NCI-H146 (cell line): Measurements from ENCODE around the gene HMOX2.

Experiments used
- DNase-seq: peaks from one replicate; lab custom pipeline; 2025; lab: John Stamatoyannopoulos, UW

Gene HMOX2

DNA sequence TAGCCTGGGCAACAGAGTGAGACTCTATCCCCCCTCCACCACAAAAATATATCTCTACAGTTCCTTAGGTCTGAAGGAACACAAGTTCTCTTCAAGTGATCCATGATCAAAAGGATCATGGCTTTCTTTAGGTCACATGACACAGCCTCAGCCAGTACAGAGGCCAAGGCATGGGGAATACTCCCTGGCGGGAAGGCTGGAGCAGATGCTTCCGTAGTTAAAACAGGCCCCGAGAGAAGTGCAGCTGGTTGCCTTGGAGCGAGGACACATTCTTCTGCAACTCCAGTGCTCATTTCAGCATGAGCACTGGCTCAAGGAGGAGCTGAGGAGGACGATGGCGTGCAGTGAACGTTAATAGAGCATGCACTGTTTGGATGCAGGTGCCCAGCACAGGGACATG lies 48.9 kb downstream of the HMOX2 start:
- no peak for DNase-seq

DNA sequence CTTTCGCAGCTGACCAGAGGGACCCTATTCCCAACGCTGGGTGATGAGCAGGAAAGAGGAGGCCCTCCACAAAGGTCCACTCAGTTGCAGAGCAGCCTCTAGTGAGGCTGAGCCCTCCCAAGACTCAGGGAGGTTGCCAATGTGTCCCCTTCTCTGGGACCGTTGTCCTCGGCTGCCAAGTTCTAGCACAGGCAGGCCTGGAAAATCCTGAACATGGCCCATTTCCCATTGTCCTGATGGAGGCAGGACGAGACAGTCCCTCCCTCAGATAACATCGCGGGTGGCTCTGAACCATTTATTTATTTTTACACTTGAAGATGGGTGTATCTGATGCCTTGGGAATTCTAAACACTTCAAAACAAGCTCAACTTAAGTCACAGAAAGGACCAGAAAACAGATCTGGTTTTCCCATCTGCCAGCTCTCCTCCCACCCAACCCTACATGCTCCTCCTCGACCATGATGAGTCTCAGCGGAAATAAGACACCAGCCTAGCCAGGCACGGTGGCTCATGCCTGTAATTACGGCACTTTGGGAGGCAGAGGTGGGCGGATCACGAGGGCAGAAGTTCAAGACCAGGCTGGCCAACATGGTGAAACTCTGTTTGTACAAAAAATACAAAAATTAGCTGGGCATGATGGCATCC lies 49.6 kb downstream of the HMOX2 start:
- no peak for DNase-seq

DNA sequence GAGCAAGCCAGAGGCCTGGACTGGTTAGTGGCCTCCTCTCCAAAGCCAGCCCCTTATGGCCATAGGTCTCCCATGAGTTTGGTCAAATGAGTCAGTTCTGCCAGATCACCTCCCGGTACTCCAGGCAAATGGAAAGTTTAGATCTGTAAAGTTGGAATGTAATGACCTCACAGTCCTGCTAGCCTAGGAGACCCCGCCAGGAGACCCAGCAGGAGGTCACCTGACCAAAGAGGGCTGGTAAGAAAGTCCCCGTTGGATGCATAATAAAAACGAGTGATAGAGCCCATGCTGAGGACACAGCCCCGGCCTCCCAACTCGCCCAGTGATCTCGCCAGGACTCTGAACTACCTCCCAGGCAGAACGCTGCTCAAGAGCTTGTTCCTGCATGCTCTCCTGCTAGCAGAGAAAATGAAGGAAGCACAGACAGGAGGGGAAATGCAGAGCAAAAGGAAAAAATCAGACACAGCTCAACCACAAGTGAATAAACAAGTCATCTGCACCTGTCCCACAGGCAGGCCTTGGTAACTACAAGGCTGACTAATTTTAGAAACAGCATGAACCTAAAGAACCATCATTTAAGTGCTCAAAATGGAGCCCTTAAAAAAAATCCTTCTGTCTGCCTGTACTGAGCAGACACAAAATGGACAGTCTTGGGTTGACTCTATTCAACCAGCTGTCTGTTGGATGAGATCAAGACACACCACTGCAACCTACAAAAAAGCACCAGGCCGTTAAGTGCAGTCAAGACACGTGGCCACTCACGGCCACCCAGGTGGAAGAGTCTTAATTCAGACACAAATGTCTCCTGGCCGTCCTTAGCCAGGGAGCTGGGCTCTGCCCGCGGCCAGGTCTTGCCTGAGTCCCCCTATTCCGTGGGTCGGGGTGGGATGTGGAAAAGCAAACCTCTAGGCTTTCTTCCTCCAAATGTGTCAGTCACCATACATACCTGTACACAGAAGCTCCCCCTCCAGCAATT lies 53.2 kb downstream of the HMOX2 start:
- DNase-seq: peak; percentile 67

DNA sequence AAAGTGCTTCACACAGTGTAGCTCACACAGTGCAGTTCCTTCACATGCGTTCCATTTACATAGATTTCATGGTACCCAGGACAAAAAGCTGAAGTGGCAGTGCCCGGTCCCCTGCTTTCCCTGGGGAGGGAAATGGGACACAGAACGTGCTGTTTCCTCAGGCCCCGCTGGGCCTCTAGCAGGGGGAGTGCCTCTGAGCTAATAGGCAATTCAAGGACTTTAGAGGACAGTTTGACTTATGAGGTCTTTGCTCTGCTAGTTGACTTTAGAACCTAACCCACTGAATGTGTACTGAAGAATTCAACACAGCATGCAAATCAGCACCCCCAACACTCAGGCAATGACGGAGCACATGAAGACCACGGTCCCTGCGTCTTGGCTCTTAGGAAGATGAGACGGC lies 55.6 kb downstream of the HMOX2 start:
- DNase-seq: no peak

DNA sequence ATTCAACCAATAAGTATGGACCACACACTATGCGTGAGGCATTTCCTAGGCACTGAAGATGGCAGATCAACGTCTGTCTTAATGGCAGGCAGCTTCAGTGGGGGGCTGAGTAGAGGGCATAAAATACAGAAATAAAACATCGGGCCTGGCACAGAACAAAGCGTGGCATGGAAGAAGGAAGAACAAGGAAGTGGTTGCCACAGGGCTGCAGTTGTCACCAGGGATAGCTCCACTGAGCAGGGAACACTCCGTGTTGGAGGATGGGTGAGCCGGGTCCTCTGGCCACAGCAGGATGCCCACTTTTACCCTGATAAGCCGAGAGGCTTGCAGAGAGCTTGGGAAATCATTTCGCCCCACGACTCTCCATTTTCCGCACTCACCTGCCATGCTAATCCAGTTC lies 56.0 kb downstream of the HMOX2 start:
- no peak for DNase-seq

DNA sequence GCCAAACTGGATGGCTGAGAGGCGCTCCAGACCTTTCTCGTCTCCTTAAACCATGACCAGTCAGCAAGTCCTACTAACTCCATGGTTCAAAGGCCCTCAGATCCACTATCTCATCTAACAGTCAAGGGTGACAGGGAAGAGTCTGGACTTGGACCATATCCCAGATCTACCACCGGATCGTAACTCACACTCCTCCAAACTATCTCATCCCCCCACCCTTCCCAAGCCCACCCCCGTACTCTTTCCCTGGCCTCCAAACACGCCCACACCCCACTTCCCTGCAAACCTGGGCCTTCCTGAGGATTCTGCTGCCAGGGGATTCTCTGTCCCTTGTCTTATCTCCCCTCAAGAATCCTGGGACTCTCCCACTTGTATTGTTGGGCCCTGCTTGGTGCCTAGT lies 57.3 kb downstream of the HMOX2 start:
- DNase-seq: no peak

DNA sequence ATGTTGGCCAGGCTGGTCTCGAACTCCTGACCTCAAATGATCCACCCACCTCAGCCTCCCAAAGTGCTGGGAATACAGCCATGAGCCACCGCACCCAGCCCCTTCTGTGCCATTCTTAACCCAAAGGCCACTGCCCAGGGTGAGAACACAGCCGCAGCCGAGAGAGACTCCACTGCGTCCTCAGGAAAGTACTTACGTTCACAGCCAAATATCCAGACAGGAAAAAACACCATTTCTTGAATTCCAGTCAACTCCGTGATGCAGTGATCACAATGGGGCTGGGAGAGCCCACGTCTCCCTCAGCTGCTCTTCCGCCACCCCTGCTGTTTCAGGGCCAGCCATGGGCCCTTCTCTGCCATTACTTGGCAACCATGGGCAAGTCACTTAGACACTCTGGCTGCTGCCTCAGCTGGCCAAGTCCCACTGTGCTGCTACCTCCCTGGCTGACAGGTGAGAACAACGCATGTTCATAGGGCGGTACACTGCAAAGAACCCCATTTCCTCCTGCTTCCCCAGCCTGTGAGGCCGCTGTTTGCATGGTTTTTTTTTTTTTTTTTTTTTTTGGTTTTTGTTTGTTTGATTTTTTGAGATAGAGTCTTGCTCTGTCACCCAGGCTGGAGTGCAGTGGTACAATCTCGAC lies 58.1 kb downstream of the HMOX2 start:
- no peak for DNase-seq

DNA sequence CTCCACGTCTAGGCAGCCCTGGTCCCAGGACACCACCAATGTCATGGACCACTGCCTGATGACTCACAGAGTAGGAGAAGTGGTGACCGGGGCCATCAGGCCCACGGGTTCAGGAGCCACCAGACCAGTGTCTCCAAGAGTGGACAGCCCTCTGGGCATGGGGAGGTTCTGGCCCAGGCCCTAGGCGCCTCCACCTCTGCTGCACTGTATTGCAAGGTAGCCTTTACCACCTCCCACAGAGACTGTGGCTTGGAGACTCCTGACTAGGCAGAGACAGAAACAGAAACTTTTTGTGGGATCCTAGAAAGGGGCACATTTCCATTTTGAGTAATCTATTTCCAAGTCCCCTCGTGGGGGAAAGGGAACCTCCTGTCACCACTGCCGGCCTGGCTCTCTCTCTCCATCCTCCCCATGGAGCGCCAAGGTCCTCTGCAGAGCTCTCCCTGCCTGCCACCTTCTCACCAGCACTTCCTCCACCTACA lies 59.5 kb downstream of the HMOX2 start:
- DNase-seq: no peak

DNA sequence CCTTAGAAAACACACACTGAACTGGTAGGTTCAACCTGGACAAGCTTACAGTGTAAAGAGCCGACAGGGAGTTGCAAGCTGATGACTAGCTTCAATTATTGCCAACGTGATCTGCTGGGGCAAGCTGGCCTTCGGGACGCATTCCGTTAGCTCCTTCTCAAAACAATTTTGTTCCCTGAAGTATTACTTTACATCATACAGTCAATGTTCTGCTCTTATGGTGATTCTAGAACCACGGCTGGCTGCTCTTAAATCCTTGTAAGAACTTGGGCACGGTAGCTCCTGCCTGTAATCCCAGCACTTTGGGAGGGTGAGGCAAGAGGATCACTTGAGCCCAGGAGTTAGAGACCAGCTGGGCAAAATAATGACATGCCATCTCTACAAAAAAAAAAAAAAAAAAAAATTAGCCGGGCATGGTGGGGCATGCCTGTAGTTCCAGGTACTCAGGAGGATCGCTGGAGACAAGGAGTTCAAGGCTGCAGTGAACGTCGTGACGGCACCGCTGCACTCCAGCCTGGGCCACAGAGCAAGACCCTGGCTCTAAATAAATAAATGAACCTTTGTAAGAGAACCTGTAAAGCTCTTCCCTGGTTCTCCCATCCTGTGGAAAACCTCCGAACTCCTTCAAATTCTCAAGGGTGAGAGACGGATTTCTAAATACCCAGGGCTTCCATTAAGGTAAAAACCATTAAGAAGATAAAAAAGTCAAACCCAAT lies 60.4 kb downstream of the HMOX2 start:
- DNase-seq: no peak

DNA sequence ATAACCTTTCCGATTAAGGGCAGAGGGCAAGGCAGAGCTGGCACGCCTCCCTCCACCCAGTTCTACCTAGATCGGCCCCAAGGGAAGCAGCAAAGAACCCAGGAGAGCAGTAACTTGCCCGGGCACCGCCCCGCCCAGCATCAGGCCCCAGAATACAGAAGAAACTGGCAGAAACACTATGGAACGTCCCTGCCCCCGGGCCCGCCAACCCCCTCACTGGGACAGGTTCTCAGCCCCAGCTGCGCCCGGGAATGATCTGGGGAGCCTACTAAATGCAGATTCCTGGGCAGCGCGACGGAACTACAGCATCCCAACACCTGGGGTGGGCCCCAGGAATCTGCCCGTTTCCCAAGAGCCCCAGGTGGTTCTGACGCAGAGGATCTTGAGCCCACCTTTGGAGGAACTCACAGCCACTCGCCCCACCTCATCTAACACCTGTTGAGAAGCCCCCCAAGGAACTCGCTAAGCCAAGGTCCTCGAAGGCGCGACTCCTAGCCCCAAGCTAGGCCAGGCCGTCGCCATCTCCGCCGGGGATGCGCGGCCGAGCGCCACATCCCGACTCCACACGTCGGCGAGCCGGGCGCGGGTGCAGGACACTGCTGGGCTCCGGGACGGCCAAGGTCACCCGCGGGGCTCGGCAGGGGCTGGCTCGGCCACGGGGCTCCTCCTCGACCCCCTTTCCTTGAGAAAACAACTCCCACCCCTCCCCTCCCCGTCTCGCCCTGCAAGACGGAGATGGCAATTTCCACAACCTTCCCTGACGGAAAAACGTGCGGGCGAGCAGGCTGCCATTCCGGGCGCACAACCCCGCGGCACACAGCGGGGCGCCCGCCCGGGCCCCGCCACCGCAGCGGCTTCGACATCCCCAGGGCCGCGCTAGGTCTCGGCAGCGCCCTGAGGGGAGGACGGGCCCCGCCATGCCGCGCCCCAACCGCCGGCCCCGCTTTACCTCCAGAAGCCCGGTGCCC lies 61.5 kb downstream of the HMOX2 start:
- peak; percentile 51 for DNase-seq

DNA sequence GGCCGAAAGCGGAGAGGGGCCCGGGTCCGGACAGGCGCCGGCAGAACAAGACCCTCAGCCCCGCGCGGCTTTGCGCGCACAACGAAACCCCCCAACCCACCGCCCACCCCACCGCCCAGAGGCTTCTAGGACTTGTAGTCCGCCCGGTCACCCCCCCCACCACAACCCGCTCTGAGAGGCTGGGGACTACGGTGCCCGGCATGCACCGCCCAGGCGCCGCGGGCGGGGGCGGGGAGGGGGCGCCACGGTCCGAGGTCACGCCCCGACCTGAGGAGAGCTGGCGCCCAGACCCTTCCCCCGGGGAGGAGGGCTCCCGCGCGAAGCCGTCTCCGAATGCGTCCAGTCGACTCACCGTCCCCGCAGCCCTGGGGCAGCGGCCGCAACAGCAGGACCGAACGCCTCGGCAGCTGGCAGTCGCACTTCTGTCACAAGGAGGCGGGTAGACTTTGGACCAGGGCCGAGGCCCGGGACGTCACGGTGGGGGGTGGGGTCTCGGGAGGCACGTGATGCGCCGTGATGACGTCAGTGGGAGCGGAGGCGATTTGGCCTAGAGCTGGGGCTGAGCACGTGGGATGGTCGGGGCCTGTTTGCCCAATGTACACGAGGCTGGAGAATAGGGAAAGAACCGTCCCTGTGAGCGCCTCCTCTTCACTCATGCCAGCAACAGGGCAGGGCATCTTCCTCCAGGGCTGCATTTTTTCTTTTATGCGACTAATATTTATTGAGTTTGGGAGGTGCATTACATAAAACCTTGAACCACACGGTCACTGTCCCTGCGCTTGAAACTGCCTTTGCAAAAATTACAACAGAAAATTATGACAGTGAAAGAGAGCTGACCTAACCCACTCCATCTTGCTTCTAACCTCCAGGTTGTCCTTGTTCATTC lies 62.4 kb downstream of the HMOX2 start, which contains the start of gene CDIP1:
Gene CDIP1 (minus strand): TSS at position 424 of the 886 bp plus-strand sequence. CDS start 24,643 bp downstream, outside the sequence.
- DNase-seq: peak; percentile 98

DNA sequence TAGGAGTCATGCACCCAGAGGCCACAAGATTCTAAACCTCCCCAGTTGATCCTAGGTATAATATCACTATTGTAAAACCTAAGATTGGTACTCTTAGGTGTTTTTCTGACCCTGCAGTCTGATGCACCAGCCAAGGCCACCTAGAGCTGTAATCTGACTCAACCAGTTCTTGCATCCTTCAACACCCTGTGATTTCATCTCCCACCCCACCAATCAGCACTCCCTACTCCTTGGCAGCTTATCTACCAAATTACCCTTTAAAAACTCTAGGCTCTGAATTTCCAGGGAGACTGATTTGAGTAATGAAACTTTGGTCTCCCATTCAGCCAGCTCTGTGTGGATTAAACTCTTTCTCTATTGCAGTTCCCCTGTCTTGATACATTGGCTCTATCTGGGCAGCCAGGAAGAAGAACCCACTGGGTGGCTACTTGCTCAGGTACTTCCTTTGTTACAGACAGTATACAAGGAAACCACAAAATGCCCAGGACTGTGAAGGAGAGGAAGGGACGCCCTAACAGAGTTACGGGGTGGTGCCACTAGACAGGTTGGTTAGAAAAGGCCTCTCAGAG lies 63.6 kb downstream of the HMOX2 start:
- no peak for DNase-seq

DNA sequence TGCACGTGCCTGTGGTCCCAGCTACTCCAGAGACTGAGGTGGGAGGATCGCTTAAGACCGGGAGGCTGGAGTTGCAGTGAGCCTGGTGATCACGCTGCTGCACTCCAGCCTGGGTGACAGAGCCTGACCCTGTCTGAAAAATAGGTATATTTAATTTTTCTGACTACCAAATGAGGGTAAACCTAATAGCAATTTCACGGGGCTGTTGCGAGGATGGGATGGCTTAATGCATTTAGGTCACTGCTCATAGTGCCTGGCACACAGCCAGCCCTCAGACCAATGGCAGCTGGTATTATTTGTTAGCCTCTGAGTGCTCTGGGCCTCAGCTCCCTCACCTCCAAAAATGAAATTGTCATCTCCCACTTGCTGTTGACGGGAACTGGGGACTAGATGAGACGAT lies 68.3 kb downstream of the HMOX2 start:
- DNase-seq: no peak

DNA sequence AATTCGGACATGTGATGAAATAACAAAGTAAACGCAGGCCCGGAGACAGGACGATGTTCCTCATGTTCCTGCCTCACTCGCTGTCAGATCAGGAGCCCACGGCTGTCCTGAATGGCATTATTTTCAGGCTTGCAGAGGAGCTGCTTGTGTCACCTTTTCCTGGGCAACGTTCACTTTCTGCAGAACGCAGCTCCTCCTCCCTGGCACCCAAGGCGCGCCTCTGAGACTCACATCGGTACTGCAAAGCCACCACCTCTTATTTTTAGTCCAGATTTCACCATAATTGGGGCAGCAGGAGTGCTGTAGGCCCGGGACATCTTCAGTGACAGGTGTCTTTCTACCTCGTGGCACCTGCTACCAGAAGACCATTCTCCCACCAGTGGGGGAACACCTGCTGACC lies 71.9 kb downstream of the HMOX2 start:
- no peak for DNase-seq

DNA sequence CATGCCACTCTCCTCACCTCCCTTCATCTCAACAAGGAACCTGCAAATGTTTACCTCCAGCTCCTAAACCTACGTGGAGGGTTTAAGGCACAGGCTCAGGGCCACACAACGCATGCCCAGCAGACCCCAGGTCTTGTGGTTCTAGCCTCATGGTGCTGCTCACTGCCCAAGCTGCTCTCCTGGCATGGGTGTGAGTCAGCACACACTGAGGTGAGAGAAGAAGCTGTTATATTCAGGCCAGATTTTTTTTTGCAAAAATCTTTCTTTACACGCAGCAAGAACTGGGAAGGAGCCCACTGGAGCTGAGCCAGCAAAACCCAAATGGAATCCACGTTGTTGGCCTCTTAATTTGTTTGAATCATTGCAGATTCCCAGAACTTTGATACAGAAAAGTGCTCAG lies 74.4 kb downstream of the HMOX2 start:
- DNase-seq: no peak

DNA sequence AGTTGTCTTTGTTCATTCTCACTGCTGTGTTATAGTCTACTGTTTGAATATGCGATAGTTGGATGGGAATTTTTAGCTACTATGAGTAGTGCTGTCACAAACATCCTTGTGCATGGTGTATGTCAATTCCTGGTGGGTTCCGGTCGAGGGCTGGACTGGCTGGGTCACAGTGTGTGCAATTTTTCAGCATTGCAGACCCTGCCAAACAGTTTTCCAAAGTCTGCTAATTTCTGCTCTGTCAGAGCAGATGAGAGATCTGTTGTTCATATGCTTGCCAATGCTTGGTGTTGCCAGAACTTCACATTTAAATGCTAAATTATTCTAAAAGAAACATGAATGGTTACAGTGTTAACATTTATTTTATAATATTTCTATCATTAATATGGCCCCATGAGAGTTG lies 76.3 kb downstream of the HMOX2 start:
- DNase-seq: no peak

DNA sequence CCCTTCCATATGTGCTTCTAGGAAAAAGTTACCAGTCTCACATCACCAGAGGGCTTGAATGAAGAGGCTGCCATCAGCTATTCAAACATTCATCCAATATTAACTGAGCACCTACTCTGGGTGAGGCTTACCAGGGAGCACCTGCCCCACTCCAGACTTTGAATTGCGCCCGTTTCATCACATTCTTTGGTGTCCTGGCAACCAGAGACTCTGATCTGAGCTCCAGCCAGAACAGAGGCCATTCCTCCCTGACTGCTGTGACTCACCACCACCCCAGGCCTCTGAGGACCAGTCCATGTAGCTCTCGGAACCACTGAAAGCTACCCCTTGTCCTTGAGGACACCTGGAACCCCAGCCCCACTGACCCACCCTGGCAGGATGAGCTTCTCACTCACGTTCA lies 79.9 kb downstream of the HMOX2 start, which contains the start of gene C16orf96:
Gene C16orf96 (plus strand): TSS at position 229 of the 400 bp plus-strand sequence. CDS start 150 bp downstream, at position 379.
- no peak for DNase-seq

DNA sequence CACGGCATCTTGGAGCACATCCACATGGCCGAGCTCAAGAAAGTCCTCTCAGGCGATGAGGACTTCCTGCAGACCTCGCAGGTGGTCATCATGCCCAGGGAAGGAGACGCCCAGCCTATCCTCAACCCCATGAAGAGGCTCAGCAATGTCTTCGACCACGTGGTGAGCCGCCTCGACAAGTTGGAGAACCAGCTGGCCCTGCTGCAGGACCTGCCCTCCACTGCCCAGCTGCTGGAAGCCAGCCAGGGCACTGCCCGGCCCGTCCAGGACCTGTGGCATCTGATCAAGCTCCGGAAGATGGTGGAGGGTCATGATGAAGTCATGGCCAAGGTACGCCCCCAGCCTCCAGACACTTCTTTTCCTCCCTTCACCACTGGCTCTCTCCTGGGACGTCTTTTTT lies 80.4 kb downstream of the HMOX2 start:
- no peak for DNase-seq

DNA sequence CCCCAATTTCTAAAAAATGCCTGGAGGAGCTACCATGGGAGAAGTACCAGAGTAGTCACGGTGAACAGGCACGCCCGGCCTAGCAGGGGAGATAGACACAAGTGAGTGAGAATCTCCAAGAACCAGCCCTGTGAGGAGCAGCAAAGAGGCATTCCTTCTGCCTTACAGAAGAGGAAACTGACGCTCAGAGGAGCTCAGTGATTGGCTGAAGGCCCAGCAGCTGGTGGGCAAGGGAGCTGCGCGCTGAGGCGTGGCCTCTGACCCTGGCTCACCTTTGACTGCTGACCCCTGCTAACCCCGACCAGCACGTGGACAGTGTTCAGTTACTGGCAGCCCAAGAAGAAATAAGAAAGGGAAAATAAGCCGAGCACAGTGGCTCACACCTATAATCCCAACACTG lies 81.8 kb downstream of the HMOX2 start:
- no peak for DNase-seq
